Testis (tissue), 5 donors: ENCODE data around the gene FOXK2. TPM values are rescaled to one million over a fixed set of nuclear protein-coding genes. Genes with fewer than 3 reads are reported as not detected.

Source experiments
- DNase-seq: peaks from one replicate; pipeline ENCODE4 v3.0.0-alpha.2; 2019
- H3K27ac ChIP-seq, 2 donors: fragments of 200-600 bp; sonication (generic); one replicate each; pipeline ENCODE4 v1.5.1; 2019
- H3K27me3 ChIP-seq: fragments of 200-600 bp; sonication (generic); one replicate; pipeline ENCODE4 v1.5.1; 2019
- H3K36me3 ChIP-seq: fragments of 200-600 bp; sonication (generic); one replicate; pipeline ENCODE4 v1.5.1; 2017; ENCODE audit warnings: low read depth; ENCODE audit errors: missing control alignments
- H3K4me1 ChIP-seq: fragments of 200-600 bp; sonication (generic); one replicate; pipeline ENCODE4 v1.5.1; 2019
- H3K4me3 ChIP-seq, 2 donors: fragments of 200-600 bp; sonication (generic); one replicate each; pipeline ENCODE4 v1.5.1; 2017 to 2019
- H3K9me3 ChIP-seq: fragments of 200-600 bp; sonication (generic); one replicate; pipeline ENCODE4 v1.5.1; 2017
- CTCF ChIP-seq, 3 experiments: fragments of 450-650 bp in 2 of 3; fragments of 200-600 bp in 1 of 3; sonication (generic) in 1 of 3; IDR thresholded peaks; one replicate each; pipeline ENCODE4 v1.5.1; 2016 to 2019; ENCODE audit warnings: antibody characterized with exemption in 3 of 3, mild to moderate bottlenecking in 2 of 3, moderate library complexity in 1 of 3
- POLR2A ChIP-seq: fragments of 450-650 bp; IDR thresholded peaks from one replicate; pipeline ENCODE4 v1.6.1; 2017; ENCODE audit warnings: antibody characterized with exemption, mild to moderate bottlenecking, moderate library complexity
- WGBS, 2 donors: methylation state at CpG; one replicate each; pipeline ENCODE4 v1.1.5; 2018; 5-methylcytosine and 5-hydroxymethylcytosine counted together
- intact Hi-C: fragments of 100-400 bp; cut with DNase I; formaldehyde crosslinking; loops from one replicate; pipeline ENCODE4 v1.15.1; 2023; ENCODE audit warnings: low total_unique reads
- long read RNA-seq, 2 donors: transcript quantifications; one replicate each; lab custom pipeline, GENCODE V29; 2026
- polyA plus RNA-seq: library from polyadenylated mRNA; stranded (reverse); fragments of 350-450 nt; fragmentation: Illumina TruSeq; extraction: RNeasy Lipid Tissue Mini Kit (QIAGEN cat#74804); gene quantifications from one replicate; pipeline ENCODE4 v1.2.3, GENCODE V29; 2014; ENCODE audit warnings: low read depth, low replicate concordance; ENCODE audit not compliant: insufficient read depth
- total RNA-seq, 2 donors: library from RNA; depleted of rRNA; stranded (reverse); fragments of >200 nt; gene quantifications; one replicate each; pipeline ENCODE4 v1.2.3, GENCODE V29; 2016

FOXK2 gene
- total RNA-seq (10 to 100 TPM; 94.3 to 95.1 TPM), polyA plus RNA-seq (85.8 TPM)
- long read RNA-seq, donor 1, full-length matches to known transcripts: 24 of 73 reads
- long read RNA-seq, donor 1, partial matches to known transcripts: 49 of 73 reads
- long read RNA-seq, donor 1, other reads (novel, unspliced or antisense): 0 of 73 reads
- long read RNA-seq, donor 2, full-length matches to known transcripts: 23 of 75 reads
- long read RNA-seq, donor 2, partial matches to known transcripts: 52 of 75 reads
- long read RNA-seq, donor 2, other reads (novel, unspliced or antisense): 0 of 75 reads

DNA sequence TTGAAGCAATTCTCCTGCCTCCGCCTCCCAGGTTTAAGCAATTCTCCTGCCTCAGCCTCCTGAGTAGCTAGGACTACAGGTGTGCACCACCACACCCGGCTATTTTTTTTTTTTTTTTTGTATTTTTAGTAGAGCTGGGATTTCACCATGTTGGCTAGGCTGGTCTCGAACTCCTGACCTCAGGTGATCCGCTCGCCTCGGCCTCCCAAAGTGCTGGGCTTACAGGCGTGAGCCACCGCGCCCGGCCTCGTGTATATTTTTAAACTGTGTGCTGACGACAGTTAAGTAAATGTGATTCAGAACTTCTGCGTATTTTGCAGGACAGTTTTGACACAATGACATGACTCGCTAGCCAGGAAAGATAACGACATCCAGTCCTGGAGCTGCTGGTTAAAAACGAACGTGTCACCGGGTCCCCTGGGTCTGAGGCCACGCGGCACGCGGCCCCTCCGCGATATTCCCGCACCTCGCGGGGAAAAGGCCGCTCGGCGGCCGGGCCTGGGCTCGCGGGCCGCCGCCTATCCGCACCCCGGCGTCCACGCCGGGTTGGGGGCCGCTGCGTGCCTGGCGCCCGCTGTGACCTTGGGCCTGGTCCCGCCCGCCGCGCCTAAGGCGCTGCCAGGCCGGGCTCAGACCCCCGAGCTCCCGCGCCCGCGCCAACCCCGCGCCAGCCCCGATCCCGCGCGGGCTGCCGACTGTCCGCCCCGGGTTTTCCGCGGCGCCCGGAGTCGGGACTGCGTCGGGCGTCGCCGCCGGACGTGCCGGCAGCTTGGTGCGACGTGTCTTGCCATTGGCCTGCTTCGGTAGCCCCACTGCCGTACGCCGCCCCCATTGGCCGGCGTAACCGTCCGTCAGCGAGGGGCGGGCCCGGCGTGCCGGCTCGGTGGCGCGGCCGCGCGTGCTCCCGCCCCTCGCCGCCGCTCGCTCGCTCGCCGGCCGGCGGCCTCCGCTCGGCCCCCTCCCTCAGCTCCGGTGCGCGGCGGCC is at the start of gene FOXK2:
Gene FOXK2, plus strand, starts transcription at position 907 of the 985 bp plus-strand sequence. CDS start 157 bp downstream, outside the sequence.
- no peaks in the 10 kb centered on the region for H3K9me3 ChIP-seq
- H3K4me1 ChIP-seq: peaks cover 11% of the 10 kb centered on the region
- peak in 1 of 3 experiments; percentile 1 for TF ChIP-seq CTCF (IDR thresholded peaks at IDR 0.05)
- no peak for TF ChIP-seq POLR2A
- H3K27me3 ChIP-seq: no peaks in the 10 kb centered on the region
- H3K36me3 ChIP-seq: no peaks in the 10 kb centered on the region
- intact Hi-C loops: no loop called here
- H3K4me3 ChIP-seq: peak within 1 kb of the TSS; percentile 76 to 83
- DNase-seq: peak; percentile 94
- 3 to 6% methylated on average over 37 to 77 of the region's 114 CpGs for WGBS, 2 donors
- peak within 1 kb of the TSS; percentile 92 to 96 for H3K27ac ChIP-seq

DNA sequence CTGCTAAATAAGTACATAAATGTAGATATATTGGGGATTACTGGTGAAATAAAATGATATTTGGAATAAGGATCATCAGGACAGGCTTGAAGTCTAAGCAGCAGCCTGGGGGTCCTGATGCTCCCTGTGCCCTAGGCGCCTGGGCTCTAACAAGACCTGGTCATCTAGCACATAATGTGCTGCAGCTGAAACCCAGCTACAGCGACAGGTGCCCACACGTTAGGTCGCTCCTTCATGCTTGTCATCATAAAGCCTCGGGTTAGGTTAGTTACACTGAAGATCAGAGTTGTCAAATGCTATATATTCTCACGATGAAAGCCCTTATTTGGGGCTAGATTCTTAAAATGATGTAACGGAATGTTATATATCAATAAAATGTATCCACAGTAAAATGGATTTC is 49.5 kb upstream of the FOXK2 start:
- no peaks in the 10 kb centered on the region for H3K27me3 ChIP-seq
- H3K27ac ChIP-seq: no peak overlapping the region
- no peak for TF ChIP-seq CTCF (IDR thresholded peaks at IDR 0.05)
- no peaks in the 10 kb centered on the region for H3K4me1 ChIP-seq
- no peaks in the 10 kb centered on the region for H3K9me3 ChIP-seq
- H3K4me3 ChIP-seq: no peak overlapping the region
- WGBS, 2 donors: 95 to 98% methylated on average over 7 of the region's 7 CpGs
- no peak for DNase-seq
- intact Hi-C loops: no loop called here
- H3K36me3 ChIP-seq: peaks cover 3% of the 10 kb centered on the region

GRCh38 chr17:82474223-82475010 is 45.1 kb upstream of the FOXK2 start:
- Histone ChIP-seq H3K4me3 (no peak overlapping the region), H3K36me3 (no peaks in the 10 kb centered on the region), H3K27ac (no peak overlapping the region), H3K9me3 (no peaks in the 10 kb centered on the region), H3K27me3 (no peaks in the 10 kb centered on the region), H3K4me1 (no peaks in the 10 kb centered on the region)
- WGBS, 2 donors: 87% methylated on average over 11 of the region's 11 CpGs
- no peak for DNase-seq
- TF ChIP-seq CTCF (IDR thresholded peaks at IDR 0.05): no peak
- no peak for TF ChIP-seq POLR2A
- intact Hi-C loops: no loop called here

DNA sequence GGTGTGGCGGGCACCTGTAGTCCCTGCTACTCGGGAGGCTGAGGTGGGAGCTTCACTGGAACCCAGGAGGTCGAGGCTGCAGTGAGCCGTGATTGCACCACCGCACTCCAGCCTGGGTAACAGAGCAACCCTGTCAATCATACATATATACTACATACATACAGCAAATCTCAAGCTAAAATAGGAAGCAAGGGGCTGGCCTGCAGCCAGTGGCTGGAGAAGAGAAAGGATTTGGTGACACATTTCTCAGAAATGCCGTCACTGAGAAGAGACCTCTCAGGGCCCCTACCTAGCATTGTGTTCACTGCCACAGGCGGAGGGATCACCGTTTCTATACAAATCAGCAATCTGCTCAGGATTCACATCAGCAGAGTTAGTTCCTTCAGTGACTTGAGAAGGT is 44.1 kb upstream of the FOXK2 start:
- TF ChIP-seq POLR2A: no peak
- TF ChIP-seq CTCF (IDR thresholded peaks at IDR 0.05): no peak
- no peaks in the 10 kb centered on the region for H3K36me3 ChIP-seq

More for the DNA sequence above, 44.1 kb upstream of the FOXK2 start:
- Histone ChIP-seq H3K4me3 (no peak overlapping the region), H3K9me3 (no peaks in the 10 kb centered on the region), H3K27ac (no peak overlapping the region), H3K4me1 (no peaks in the 10 kb centered on the region), H3K27me3 (no peaks in the 10 kb centered on the region)
- intact Hi-C loops: no loop called here
- no peak for DNase-seq
- WGBS, 2 donors: 89 to 93% methylated on average over 8 of the region's 8 CpGs
